A549 (cell line): Measurements from ENCODE around the gene TTF2. TPM values are rescaled to one million over a fixed set of nuclear protein-coding genes. Genes with fewer than 3 reads are reported as not detected.
A peak's percentile ranks its signal among the peaks of the same experiment; 100 is the strongest.

Source experiments
- ATAC-seq, 2 experiments: fragments of 200-7000 bp in 1 of 2; fragments of >200 bp in 1 of 2; cut with Nextera tagmentation in 1 of 2; cut with Tn5 transposase in 1 of 2; 3 replicates each; pipeline versions ENCODE4 v1.8.0 to v1.9.1; 2018 to 2020; ENCODE audit warnings: mild to moderate bottlenecking in 1 of 2, moderate library complexity in 1 of 2
- CTCF ChIA-PET: fragments of 300-600 bp; sonication (Branson Sonifier 250); formaldehyde crosslinking; extraction: SDS; loops from one replicate; lab custom pipeline; 2021; ENCODE audit warnings: antibody characterized with exemption, inconsistent platforms; lab: Yijun Ruan, JAX
- POLR2A ChIA-PET: fragments of 350-600 bp; formaldehyde crosslinking; extraction: SDS; loops from one replicate; lab custom pipeline; 2021; ENCODE audit warnings: antibody characterized with exemption, inconsistent platforms; lab: Yijun Ruan, JAX
- DNase-seq, 2 experiments: peaks; one replicate each; pipeline versions ENCODE4 v3.0.0 to v3.0.0-alpha.2; 2011 to 2016; ENCODE audit warnings: low read depth in 1 of 2, low spot score in 1 of 2
- FAIRE-seq: peaks from 2 replicates; lab custom pipeline; 2011; peaks lifted over from hg19 to GRCh38; lab: Jason Lieb, UNC
- H3K27ac ChIP-seq, 2 experiments: fragments of >200 bp; sonication (Bioruptor Twin); formaldehyde crosslinking; 3 replicates each; pipeline ENCODE4 v1.5.1; 2016 to 2017
- H3K4me1 ChIP-seq: fragments of >200 bp; sonication (Bioruptor Twin); formaldehyde crosslinking; 3 replicates; pipeline ENCODE4 v1.6.1; 2016
- H3K4me2 ChIP-seq: fragments of >200 bp; sonication (Bioruptor Twin); formaldehyde crosslinking; 3 replicates; pipeline ENCODE4 v1.6.1; 2016
- H3K4me3 ChIP-seq: fragments of >200 bp; sonication (Bioruptor Twin); formaldehyde crosslinking; 3 replicates; pipeline ENCODE4 v1.5.1; 2016
- H3K9me3 ChIP-seq: fragments of >200 bp; sonication (Bioruptor Twin); formaldehyde crosslinking; 3 replicates; pipeline ENCODE4 v1.6.1; 2016
- GATA3 ChIP-seq: IDR thresholded peaks from 2 replicates; pipeline ENCODE4 v1.6.1; 2012; ENCODE audit warnings: borderline replicate concordance
- HDAC2 ChIP-seq: fragments of 200-600 bp; sonication (generic); IDR thresholded peaks from 2 replicates; pipeline ENCODE4 v1.6.1; 2016
- HMGXB4 ChIP-seq: fragments of 250-450 bp; sonication (Bioruptor Pico); IDR thresholded peaks from 2 replicates; pipeline ENCODE4 v1.5.0; 2021; ENCODE audit warnings: mild to moderate bottlenecking, moderate library complexity, borderline replicate concordance
- JUN ChIP-seq, 2 experiments: fragments of >200 bp; sonication (Bioruptor Twin); formaldehyde crosslinking; IDR thresholded peaks; 2 replicates in 1 of 2; 3 replicates in 1 of 2; pipeline ENCODE4 v1.6.1; 2016 to 2017
- KDM5A ChIP-seq: fragments of 200-600 bp; sonication (generic); IDR thresholded peaks from 2 replicates; pipeline ENCODE4 v1.6.1; 2016; ENCODE audit warnings: antibody characterized with exemption, mild to moderate bottlenecking
- MAX ChIP-seq: IDR thresholded peaks from 2 replicates; pipeline ENCODE4 v1.6.1; 2012
- MAZ ChIP-seq: fragments of 150-350 bp; IDR thresholded peaks from 2 replicates; pipeline ENCODE4 v1.6.1; 2014; ENCODE audit warnings: antibody characterized with exemption, low read depth, low read length, borderline replicate concordance
- MYC ChIP-seq: IDR thresholded peaks from 2 replicates; pipeline ENCODE4 v1.6.1; 2012; ENCODE audit warnings: mild to moderate bottlenecking, inconsistent platforms, low read length, improper control_type of control experiment, borderline replicate concordance
- PBX3 ChIP-seq: IDR thresholded peaks from 2 replicates; pipeline ENCODE4 v1.6.1; 2012
- POLR2A ChIP-seq: IDR thresholded peaks from 2 replicates; pipeline ENCODE4 v1.6.1; 2012; ENCODE audit warnings: mild to moderate bottlenecking, low read length
- POLR2AphosphoS2 ChIP-seq: conservative IDR thresholded peaks from 2 replicates; pipeline ENCODE4 v1.6.1; 2012; ENCODE audit warnings: low read length, improper control_type of control experiment, inconsistent platforms
- RAD21 ChIP-seq, 2 experiments: fragments of >200 bp in 1 of 2; sonication (Bioruptor Twin) in 1 of 2; formaldehyde crosslinking in 1 of 2; IDR thresholded peaks in 1 of 2; conservative IDR thresholded peaks in 1 of 2; 2 replicates in 1 of 2; 3 replicates in 1 of 2; pipeline ENCODE4 v1.6.1; 2012 to 2018; ENCODE audit warnings: inconsistent platforms in 1 of 2
- RFX5 ChIP-seq: fragments of 450-650 bp; IDR thresholded peaks from 2 replicates; pipeline ENCODE4 v1.7.1; 2014; ENCODE audit warnings: antibody characterized with exemption, mild to moderate bottlenecking, moderate library complexity
- SMC3 ChIP-seq: fragments of >200 bp; sonication (Bioruptor Twin); formaldehyde crosslinking; IDR thresholded peaks from 3 replicates; pipeline ENCODE4 v1.6.1; 2018; ENCODE audit warnings: inconsistent platforms
- SREBF2 ChIP-seq: fragments of 450-650 bp; IDR thresholded peaks from 2 replicates; pipeline ENCODE4 v1.6.1; 2014; ENCODE audit warnings: mild to moderate bottlenecking, moderate library complexity
- TFCP2L1 ChIP-seq: fragments of 250-450 bp; sonication (Bioruptor Pico); IDR thresholded peaks from 2 replicates; pipeline ENCODE4 v1.5.0; 2021; ENCODE audit warnings: mild to moderate bottlenecking
- TP53 ChIP-seq: fragments of 250-450 bp; sonication (Bioruptor Pico); IDR thresholded peaks from 2 replicates; pipeline ENCODE4 v1.5.0; 2021; ENCODE audit warnings: mild to moderate bottlenecking, moderate library complexity
- ZNF302 ChIP-seq: fragments of 250-450 bp; sonication (Bioruptor Pico); IDR thresholded peaks from 2 replicates; pipeline ENCODE4 v1.9.0; 2021; ENCODE audit warnings: inconsistent platforms, mild to moderate bottlenecking, moderate library complexity
- ZSCAN20 ChIP-seq: fragments of 250-450 bp; sonication (Bioruptor Pico); IDR thresholded peaks from 2 replicates; pipeline ENCODE4 v1.8.0; 2022; ENCODE audit warnings: mild to moderate bottlenecking, moderate library complexity
- WGBS: methylation state at CpG from one replicate; pipeline ENCODE4 v1.1.6; 2017; ENCODE audit errors: missing lambda C conversion rate; 5-methylcytosine and 5-hydroxymethylcytosine counted together
- polyA plus RNA-seq, 4 experiments: library from polyadenylated mRNA; depleted of rRNA in 3 of 4; stranded (reverse); fragments of >200 nt; fragmentation: RNase III in 1 of 4; extraction: RNeasy Plus Mini Kit Qiagen cat#74134 plus additional on column Dnase treatment in 1 of 4; gene quantifications; 2 replicates in 3 of 4; 3 replicates in 1 of 4; pipeline ENCODE4 v1.2.3, GENCODE V29; 2011 to 2017
- TF ChIP-seq, protein P1 (sequence below): IDR thresholded peaks from 2 replicates; pipeline ENCODE4 v1.6.1; 2012; ENCODE audit warnings: low read depth, borderline replicate concordance
- TF ChIP-seq, protein P2 (sequence below): fragments of >200 bp; sonication (Bioruptor Twin); formaldehyde crosslinking; IDR thresholded peaks from 3 replicates; pipeline ENCODE4 v1.6.1; 2016
- TF ChIP-seq, protein P3 (sequence below): fragments of >200 bp; sonication (Bioruptor Twin); formaldehyde crosslinking; IDR thresholded peaks from 3 replicates; pipeline ENCODE4 v1.5.1; 2016
- TF ChIP-seq, protein P4 (sequence below): fragments of 150-350 bp; IDR thresholded peaks from 2 replicates; pipeline ENCODE4 v1.6.1; 2014; ENCODE audit warnings: low read depth, mild to moderate bottlenecking, low read length

TTF2 gene
- polyA plus RNA-seq, 2 of the 4 experiments (the other 2 are of a cell fraction): 16.5 to 26.6 TPM

- H3K27ac ChIP-seq: peak overlapping the region; percentile 83 to 93
- DNase-seq: peak in 1 of 2 experiments; percentile 10
- no peak for FAIRE-seq
- H3K4me1 ChIP-seq: peaks cover 5% of the 10 kb centered on the region; the same call in 2 of the 3 replicates
- ATAC-seq: peak; percentile 65 to 67
- 40% methylated on average over 17 of the region's 29 CpGs for WGBS
- peak overlapping the region; percentile 88 for H3K4me2 ChIP-seq
- TF ChIP-seq SMC3 (no peak), ZNF302 (CRISPR knock-in tag) (no peak), MAZ (no peak), MAX (no peak), MYC (no peak), RFX5 (no peak), SREBF2 (no peak), POLR2AphosphoS2 (no peak), TP53 (CRISPR knock-in tag) (no peak), TFCP2L1 (CRISPR knock-in tag) (no peak), HDAC2 (no peak), GATA3 (no peak)
- TF ChIP-seq, protein P1, sequence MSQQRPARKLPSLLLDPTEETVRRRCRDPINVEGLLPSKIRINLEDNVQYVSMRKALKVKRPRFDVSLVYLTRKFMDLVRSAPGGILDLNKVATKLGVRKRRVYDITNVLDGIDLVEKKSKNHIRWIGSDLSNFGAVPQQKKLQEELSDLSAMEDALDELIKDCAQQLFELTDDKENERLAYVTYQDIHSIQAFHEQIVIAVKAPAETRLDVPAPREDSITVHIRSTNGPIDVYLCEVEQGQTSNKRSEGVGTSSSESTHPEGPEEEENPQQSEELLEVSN: no peak
- TF ChIP-seq, protein P2, sequence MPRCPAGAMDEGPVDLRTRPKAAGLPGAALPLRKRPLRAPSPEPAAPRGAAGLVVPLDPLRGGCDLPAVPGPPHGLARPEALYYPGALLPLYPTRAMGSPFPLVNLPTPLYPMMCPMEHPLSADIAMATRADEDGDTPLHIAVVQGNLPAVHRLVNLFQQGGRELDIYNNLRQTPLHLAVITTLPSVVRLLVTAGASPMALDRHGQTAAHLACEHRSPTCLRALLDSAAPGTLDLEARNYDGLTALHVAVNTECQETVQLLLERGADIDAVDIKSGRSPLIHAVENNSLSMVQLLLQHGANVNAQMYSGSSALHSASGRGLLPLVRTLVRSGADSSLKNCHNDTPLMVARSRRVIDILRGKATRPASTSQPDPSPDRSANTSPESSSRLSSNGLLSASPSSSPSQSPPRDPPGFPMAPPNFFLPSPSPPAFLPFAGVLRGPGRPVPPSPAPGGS: no peak
- H3K4me3 ChIP-seq: peak overlapping the region; percentile 60
- ChIA-PET CTCF (interaction anchor here (0.6 to 3.5 kb wide), 5 partner anchors 12 to 164 kb away, joined by 3 to 22 read pairs (median 3); no protein-coding TSS in a partner anchor), POLR2A (no interaction called here)
- H3K9me3 ChIP-seq: no peaks in the 10 kb centered on the region
These were observed 60.9 kb downstream of the TTF2 start for GRCh38 chr1:117120774-117121588.

GRCh38 chr1:117121589-117122329 is 61.6 kb downstream of the TTF2 start, which contains the start of gene TRIM45:
TSS of gene TRIM45 (minus strand) at chr1:117121749. CDS start at chr1:117121201, 548 bp downstream.
- 0% methylated on average over 1 of the region's 71 CpGs for WGBS
- no peak for FAIRE-seq
- TF ChIP-seq ZSCAN20 (no peak), KDM5A (no peak), PBX3 (peak; percentile 73), RAD21 (conservative IDR thresholded peaks at IDR 0.05 in 1 of 2, IDR thresholded peaks at IDR 0.05 in 1 of 2) (peak; percentile 58 to 72), SMC3 (peak; percentile 69), HMGXB4 (CRISPR knock-in tag) (0 out of 2 replicates have a peak, but pooled peaks have one; percentile 33), MAX (peak; percentile 96), JUN (IDR thresholded peaks at IDR 0.05) (peak in 1 of 2 experiments; percentile 41; a peak in 2 of 5 replicates), POLR2A (peak; percentile 58)
- TF ChIP-seq, protein P3, sequence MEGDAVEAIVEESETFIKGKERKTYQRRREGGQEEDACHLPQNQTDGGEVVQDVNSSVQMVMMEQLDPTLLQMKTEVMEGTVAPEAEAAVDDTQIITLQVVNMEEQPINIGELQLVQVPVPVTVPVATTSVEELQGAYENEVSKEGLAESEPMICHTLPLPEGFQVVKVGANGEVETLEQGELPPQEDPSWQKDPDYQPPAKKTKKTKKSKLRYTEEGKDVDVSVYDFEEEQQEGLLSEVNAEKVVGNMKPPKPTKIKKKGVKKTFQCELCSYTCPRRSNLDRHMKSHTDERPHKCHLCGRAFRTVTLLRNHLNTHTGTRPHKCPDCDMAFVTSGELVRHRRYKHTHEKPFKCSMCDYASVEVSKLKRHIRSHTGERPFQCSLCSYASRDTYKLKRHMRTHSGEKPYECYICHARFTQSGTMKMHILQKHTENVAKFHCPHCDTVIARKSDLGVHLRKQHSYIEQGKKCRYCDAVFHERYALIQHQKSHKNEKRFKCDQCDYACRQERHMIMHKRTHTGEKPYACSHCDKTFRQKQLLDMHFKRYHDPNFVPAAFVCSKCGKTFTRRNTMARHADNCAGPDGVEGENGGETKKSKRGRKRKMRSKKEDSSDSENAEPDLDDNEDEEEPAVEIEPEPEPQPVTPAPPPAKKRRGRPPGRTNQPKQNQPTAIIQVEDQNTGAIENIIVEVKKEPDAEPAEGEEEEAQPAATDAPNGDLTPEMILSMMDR: peak; percentile 61
- TF ChIP-seq, protein P2: 0 out of 3 replicates have a peak, but pooled peaks have one; percentile 42
- TF ChIP-seq, protein P4, sequence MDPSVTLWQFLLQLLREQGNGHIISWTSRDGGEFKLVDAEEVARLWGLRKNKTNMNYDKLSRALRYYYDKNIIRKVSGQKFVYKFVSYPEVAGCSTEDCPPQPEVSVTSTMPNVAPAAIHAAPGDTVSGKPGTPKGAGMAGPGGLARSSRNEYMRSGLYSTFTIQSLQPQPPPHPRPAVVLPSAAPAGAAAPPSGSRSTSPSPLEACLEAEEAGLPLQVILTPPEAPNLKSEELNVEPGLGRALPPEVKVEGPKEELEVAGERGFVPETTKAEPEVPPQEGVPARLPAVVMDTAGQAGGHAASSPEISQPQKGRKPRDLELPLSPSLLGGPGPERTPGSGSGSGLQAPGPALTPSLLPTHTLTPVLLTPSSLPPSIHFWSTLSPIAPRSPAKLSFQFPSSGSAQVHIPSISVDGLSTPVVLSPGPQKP: no peak

More at GRCh38 chr1:117121589-117122329, 61.6 kb downstream of the TTF2 start, which contains the start of gene TRIM45:
- peak within 1 kb of the TSS; percentile 60 for H3K4me3 ChIP-seq
- DNase-seq: peak; percentile 85 to 93
- peak within 1 kb of the TSS; percentile 88 for H3K4me2 ChIP-seq
- CTCF ChIA-PET: interaction anchor here (0.6 to 3.5 kb wide), 16 partner anchors 8 to 168 kb away, joined by 3 to 22 read pairs (median 4); no protein-coding TSS in a partner anchor
- H3K9me3 ChIP-seq: no peaks in the 10 kb centered on the region
- peaks cover 5% of the 10 kb centered on the region; the same call in 2 of the 3 replicates for H3K4me1 ChIP-seq
- peak within 1 kb of the TSS; percentile 83 to 93 for H3K27ac ChIP-seq
- POLR2A ChIA-PET: no interaction called here
- peak; percentile 98 to 99 for ATAC-seq
